K562 (cell line): ENCODE data around the gene ZNF74. TPM values are rescaled to one million over a fixed set of nuclear protein-coding genes. Genes with fewer than 3 reads are reported as not detected.

Experiments
- CAMTA2 ChIP-seq: fragments of 250-450 bp; sonication (Bioruptor Pico); conservative IDR thresholded peaks from 2 replicates; pipeline ENCODE4 v1.5.1; 2022
- CXXC5 ChIP-seq: fragments of 250-450 bp; sonication (Bioruptor Pico); IDR thresholded peaks from 2 replicates; pipeline ENCODE4 v1.8.0; 2022; ENCODE audit warnings: inconsistent platforms, mild to moderate bottlenecking, moderate library complexity
- GABPB2 ChIP-seq: fragments of 250-450 bp; sonication (Bioruptor Pico); conservative IDR thresholded peaks from 2 replicates; pipeline ENCODE4 v1.5.1; 2021; ENCODE audit warnings: mild to moderate bottlenecking
- GATA2 ChIP-seq: sonication (generic); formaldehyde crosslinking; IDR thresholded peaks from 2 replicates; pipeline ENCODE4 v1.4.0; 2020; ENCODE audit warnings: mild to moderate bottlenecking, missing genetic modification reagents
- IRF2 ChIP-seq: sonication (generic); formaldehyde crosslinking; IDR thresholded peaks from 2 replicates; pipeline ENCODE4 v1.8.1; 2022; ENCODE audit warnings: mild to moderate bottlenecking, missing genetic modification reagents
- KLF1 ChIP-seq: fragments of 450-650 bp; IDR thresholded peaks from 2 replicates; pipeline ENCODE4 v1.6.1; 2016; ENCODE audit warnings: missing genetic modification characterization, missing compliant biosample characterization
- KLF10 ChIP-seq: fragments of 250-450 bp; sonication (Bioruptor Pico); IDR thresholded peaks from 2 replicates; pipeline ENCODE4 v1.6.1; 2021; ENCODE audit warnings: matching md5 sums
- MYC ChIP-seq, 2 experiments: fragments of 250-450 bp in 1 of 2; sonication (Bioruptor Pico) in 1 of 2; IDR thresholded peaks; 2 replicates each; pipeline versions ENCODE4 v1.5.1 to v1.6.1; 2012 to 2021; ENCODE audit warnings: low read depth in 2 of 2, borderline replicate concordance in 1 of 2, improper control_type of control experiment in 1 of 2, low read length in 1 of 2, mild to moderate bottlenecking in 1 of 2, moderate library complexity in 1 of 2
- NFXL1 ChIP-seq: fragments of 450-650 bp; formaldehyde crosslinking; IDR thresholded peaks from 2 replicates; pipeline ENCODE4 v1.4.0; 2021; ENCODE audit warnings: mild to moderate bottlenecking
- PCBP2 ChIP-seq: fragments of 200-400 bp; formaldehyde crosslinking; IDR thresholded peaks from 2 replicates; pipeline ENCODE4 v1.6.1; 2018; ENCODE audit warnings: low read length, low read depth, mild to moderate bottlenecking, moderate library complexity; ENCODE audit not compliant: poor library complexity, severe bottlenecking
- SMAD4 ChIP-seq: fragments of 250-450 bp; sonication (Bioruptor Pico); conservative IDR thresholded peaks from 2 replicates; pipeline ENCODE4 v1.8.0; 2021; ENCODE audit warnings: inconsistent platforms, mild to moderate bottlenecking, moderate library complexity
- SMARCC2 ChIP-seq: fragments of 450-650 bp; IDR thresholded peaks from 2 replicates; pipeline ENCODE4 v1.6.1; 2017; ENCODE audit warnings: antibody characterized with exemption, moderate library complexity, mild to moderate bottlenecking, low read depth
- TOE1 ChIP-seq, 2 experiments: fragments of 450-650 bp in 1 of 2; sonication (generic) in 1 of 2; formaldehyde crosslinking in 1 of 2; IDR thresholded peaks; 2 replicates each; pipeline versions ENCODE4 v1.7.1 to v1.8.0; 2016 to 2022; ENCODE audit warnings: borderline replicate concordance in 2 of 2, mild to moderate bottlenecking in 2 of 2, antibody characterized with exemption in 1 of 2, inconsistent platforms in 1 of 2, low read depth in 1 of 2, missing genetic modification reagents in 1 of 2, moderate library complexity in 1 of 2
- ZFP36 ChIP-seq: fragments of 150-350 bp; IDR thresholded peaks from 2 replicates; pipeline ENCODE4 v1.6.1; 2018; ENCODE audit warnings: low read length, low read depth; ENCODE audit not compliant: partially characterized antibody
- ZNF133 ChIP-seq: fragments of 250-450 bp; sonication (Bioruptor Pico); IDR thresholded peaks from 2 replicates; pipeline ENCODE4 v1.4.0; 2020; ENCODE audit warnings: mild to moderate bottlenecking
- polyA plus RNA-seq, 8 experiments: library from polyadenylated mRNA; depleted of rRNA in 4 of 8; stranded (reverse) in 5 of 8; unstranded in 3 of 8; fragments of >200 nt; fragmentation: Nextera tagmentation in 2 of 8; fragmentation: Illumina TruSeq in 1 of 8; extraction: Ambion mirVana in 2 of 8; extraction: Trizol in 1 of 8; gene quantifications; 2 replicates each; pipeline versions ENCODE4 v1.2.1 to v1.2.3, GENCODE V29; 2011 to 2014; ENCODE audit warnings: inconsistent platforms in 1 of 8, missing spikeins in 1 of 8
- total RNA-seq, 7 experiments: library from RNA; depleted of rRNA in 6 of 7; stranded (reverse); fragments of >200 nt in 6 of 7; fragmentation: Illumina TruSeq in 2 of 7; extraction: Trizol in 2 of 7; gene quantifications; 2 replicates each; pipeline versions ENCODE4 v1.2.1 to v1.2.3, GENCODE V29; 2011 to 2021; ENCODE audit warnings: low replicate concordance in 1 of 7
- TF ChIP-seq, protein P1 (sequence below), 2 experiments: IDR thresholded peaks; 2 replicates each; pipeline ENCODE4 v1.6.1; 2011; ENCODE audit warnings: borderline replicate concordance in 1 of 2, control low read depth in 1 of 2, low read depth in 1 of 2, low read length in 1 of 2, mild to moderate bottlenecking in 1 of 2, mixed read lengths in 1 of 2, moderate library complexity in 1 of 2; ENCODE audit not compliant: insufficient read depth in 1 of 2, insufficient read length in 1 of 2, poor library complexity in 1 of 2, severe bottlenecking in 1 of 2; ENCODE audit errors: extremely low read depth in 1 of 2
- TF ChIP-seq, protein P2 (sequence below): fragments of 450-650 bp; IDR thresholded peaks from 2 replicates; pipeline ENCODE4 v1.6.1; 2016; ENCODE audit warnings: missing biosample characterization, missing genetic modification characterization
- TF ChIP-seq, protein P3 (sequence below): fragments of 450-650 bp; IDR thresholded peaks from 2 replicates; pipeline ENCODE4 v1.6.1; 2016; ENCODE audit warnings: borderline replicate concordance
- TF ChIP-seq, protein P4 (sequence below): IDR thresholded peaks from 2 replicates; pipeline ENCODE4 v1.6.1; 2014; ENCODE audit warnings: antibody characterized with exemption

The ZNF74 gene
- total and polyA plus RNA-seq, 9 of the 15 experiments (the other 6 are each of a cell fraction or from before 2014, with no cell fraction given), result 2.4 to 53.5 (median 31.5) TPM

DNA sequence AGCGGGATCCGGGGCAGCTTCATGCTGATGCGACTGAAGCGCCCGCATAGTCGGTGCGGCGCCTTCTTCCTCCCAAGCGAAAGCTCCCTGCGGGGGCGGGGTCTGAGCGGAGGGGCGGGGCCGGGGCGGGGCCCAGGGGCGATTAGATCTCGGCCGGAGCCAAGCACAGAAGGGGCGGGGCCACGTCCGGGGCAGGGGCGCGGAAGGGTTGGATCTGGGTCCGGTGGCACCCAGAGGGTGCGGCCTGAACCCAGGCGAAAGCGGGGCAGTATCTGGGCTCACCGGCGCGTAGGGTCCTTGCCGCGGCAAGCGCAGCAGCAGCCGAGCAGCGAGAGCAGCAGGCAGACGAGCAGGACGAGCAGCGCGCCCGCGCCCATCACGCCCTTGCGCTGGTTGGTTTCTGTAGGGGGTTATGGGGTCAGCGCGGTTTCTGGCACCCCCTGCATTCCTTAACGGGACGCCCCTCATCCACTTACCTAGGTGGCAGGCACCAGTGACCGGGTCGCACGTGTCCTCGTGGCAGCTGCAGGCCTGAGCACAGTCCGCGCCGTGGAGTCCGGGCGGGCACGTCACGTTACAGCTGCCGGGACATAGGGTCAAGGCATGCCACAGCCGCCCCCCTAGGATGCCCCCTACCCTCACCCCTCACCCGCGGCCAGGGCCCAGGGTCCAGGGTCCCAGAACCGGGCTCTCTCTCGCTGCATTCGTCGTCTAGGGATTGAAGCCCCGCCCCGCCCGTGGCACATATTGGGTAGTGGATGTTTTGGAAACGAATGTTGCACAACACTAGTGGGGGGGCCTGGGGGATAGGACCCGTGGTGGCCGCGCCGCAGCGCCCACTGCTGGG, 35.5 kb downstream of the ZNF74 start (continued):
- TF ChIP-seq KLF10 (CRISPR knock-in tag), result 0 out of 2 replicates have a peak, but pooled peaks have one; percentile 9
- no peak for TF ChIP-seq SMARCC2
- TF ChIP-seq, protein P1, sequence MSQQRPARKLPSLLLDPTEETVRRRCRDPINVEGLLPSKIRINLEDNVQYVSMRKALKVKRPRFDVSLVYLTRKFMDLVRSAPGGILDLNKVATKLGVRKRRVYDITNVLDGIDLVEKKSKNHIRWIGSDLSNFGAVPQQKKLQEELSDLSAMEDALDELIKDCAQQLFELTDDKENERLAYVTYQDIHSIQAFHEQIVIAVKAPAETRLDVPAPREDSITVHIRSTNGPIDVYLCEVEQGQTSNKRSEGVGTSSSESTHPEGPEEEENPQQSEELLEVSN (IDR thresholded peaks at IDR 0.05; ENCODE audit: borderline replicate concordance in 1 of 2, extremely low read depth in 1 of 2, insufficient read depth in 1 of 2, insufficient read length in 1 of 2, low read depth in 1 of 2, low read length in 1 of 2, poor library complexity in 1 of 2, severe bottlenecking in 1 of 2), result peak; percentile 82 to 86
- no peak for TF ChIP-seq CAMTA2 (CRISPR knock-in tag)
- TF ChIP-seq TOE1 (IDR thresholded peaks at IDR 0.05; ENCODE audit: borderline replicate concordance), result peak; percentile 29; the same call in 1 of the 2 replicates
- no peak for TF ChIP-seq TOE1 (CRISPR knock-in tag; IDR thresholded peaks at IDR 0.05; ENCODE audit: borderline replicate concordance, low read depth)
- peak; percentile 32 for TF ChIP-seq ZFP36
- 0 out of 2 replicates have a peak, but pooled peaks have one; percentile 48 for TF ChIP-seq NFXL1
- TF ChIP-seq, protein P2, sequence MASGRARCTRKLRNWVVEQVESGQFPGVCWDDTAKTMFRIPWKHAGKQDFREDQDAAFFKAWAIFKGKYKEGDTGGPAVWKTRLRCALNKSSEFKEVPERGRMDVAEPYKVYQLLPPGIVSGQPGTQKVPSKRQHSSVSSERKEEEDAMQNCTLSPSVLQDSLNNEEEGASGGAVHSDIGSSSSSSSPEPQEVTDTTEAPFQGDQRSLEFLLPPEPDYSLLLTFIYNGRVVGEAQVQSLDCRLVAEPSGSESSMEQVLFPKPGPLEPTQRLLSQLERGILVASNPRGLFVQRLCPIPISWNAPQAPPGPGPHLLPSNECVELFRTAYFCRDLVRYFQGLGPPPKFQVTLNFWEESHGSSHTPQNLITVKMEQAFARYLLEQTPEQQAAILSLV (tag), result peak; percentile 49; the same call in 1 of the 2 replicates
- TF ChIP-seq, protein P3, sequence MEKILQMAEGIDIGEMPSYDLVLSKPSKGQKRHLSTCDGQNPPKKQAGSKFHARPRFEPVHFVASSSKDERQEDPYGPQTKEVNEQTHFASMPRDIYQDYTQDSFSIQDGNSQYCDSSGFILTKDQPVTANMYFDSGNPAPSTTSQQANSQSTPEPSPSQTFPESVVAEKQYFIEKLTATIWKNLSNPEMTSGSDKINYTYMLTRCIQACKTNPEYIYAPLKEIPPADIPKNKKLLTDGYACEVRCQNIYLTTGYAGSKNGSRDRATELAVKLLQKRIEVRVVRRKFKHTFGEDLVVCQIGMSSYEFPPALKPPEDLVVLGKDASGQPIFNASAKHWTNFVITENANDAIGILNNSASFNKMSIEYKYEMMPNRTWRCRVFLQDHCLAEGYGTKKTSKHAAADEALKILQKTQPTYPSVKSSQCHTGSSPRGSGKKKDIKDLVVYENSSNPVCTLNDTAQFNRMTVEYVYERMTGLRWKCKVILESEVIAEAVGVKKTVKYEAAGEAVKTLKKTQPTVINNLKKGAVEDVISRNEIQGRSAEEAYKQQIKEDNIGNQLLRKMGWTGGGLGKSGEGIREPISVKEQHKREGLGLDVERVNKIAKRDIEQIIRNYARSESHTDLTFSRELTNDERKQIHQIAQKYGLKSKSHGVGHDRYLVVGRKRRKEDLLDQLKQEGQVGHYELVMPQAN, result peak; percentile 65
- TF ChIP-seq GATA2, result peak; percentile 94
- peak; percentile 74 for TF ChIP-seq CXXC5 (CRISPR knock-in tag)
- no peak for TF ChIP-seq PCBP2
- peak; percentile 95 for TF ChIP-seq IRF2 (CRISPR knock-in tag)
- TF ChIP-seq MYC (IDR thresholded peaks at IDR 0.05; ENCODE audit: low read depth, low read length), result no peak
- TF ChIP-seq MYC (CRISPR knock-in tag; IDR thresholded peaks at IDR 0.05; ENCODE audit: borderline replicate concordance, low read depth), result peak; percentile 93; the same call in 1 of the 2 replicates
- peak; percentile 74; the same call in 1 of the 2 replicates for TF ChIP-seq KLF1
- peak; percentile 52 for TF ChIP-seq SMAD4 (CRISPR knock-in tag)
- 0 out of 2 replicates have a peak, but pooled peaks have one; percentile 9 for TF ChIP-seq ZNF133 (CRISPR knock-in tag)
- no peak; the same call in 1 of the 2 replicates for TF ChIP-seq GABPB2 (CRISPR knock-in tag)
- TF ChIP-seq, protein P4, sequence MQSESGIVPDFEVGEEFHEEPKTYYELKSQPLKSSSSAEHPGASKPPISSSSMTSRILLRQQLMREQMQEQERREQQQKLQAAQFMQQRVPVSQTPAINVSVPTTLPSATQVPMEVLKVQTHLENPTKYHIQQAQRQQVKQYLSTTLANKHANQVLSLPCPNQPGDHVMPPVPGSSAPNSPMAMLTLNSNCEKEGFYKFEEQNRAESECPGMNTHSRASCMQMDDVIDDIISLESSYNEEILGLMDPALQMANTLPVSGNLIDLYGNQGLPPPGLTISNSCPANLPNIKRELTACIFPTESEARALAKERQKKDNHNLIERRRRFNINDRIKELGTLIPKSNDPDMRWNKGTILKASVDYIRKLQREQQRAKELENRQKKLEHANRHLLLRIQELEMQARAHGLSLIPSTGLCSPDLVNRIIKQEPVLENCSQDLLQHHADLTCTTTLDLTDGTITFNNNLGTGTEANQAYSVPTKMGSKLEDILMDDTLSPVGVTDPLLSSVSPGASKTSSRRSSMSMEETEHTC, result no peak; the same call in none of the 2 replicates
